ENCODE measurements around the gene GOLGA8R. TPM values are rescaled to one million over a fixed set of nuclear protein-coding genes. Genes with fewer than 3 reads are reported as not detected.
"Not testable (repeated sequence)": the region's sequence is repeated elsewhere in the genome, so short reads cannot be mapped to it uniquely, and the experiment has no call there.

The GOLGA8R gene
- total RNA-seq, 2 experiments from 2014 or later = 2.8 to 3.1 TPM

DNA sequence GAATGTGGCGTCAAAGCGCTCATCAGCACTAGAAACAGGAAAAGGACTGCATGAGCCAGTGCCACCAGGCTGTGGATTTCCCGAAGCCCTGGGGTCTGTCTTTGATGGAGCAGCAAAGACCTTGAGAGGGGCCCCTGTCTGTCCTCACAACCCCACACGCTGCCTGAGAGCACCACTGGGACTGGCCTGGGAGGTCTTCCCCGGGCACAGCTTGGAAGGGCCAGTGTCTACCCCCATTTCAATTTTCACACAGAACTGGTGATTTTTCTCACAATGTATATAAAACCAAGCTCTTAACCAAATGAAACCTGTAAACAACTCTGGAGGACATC, 37.0 kb downstream of the GOLGA8R start:
- POLR2A ChIA-PET; H3K4me3 Mint-ChIP-seq; H3K9me3 Mint-ChIP-seq; intact Hi-C loops (cut with micrococcal nuclease); H3K4me1 Mint-ChIP-seq (ENCODE audit: low read depth); ATAC-seq; H3K27me3 Mint-ChIP-seq; H3K36me3 Mint-ChIP-seq (ENCODE audit: low read depth); CTCF ChIA-PET; DNase-seq; H3K27ac Mint-ChIP-seq: not testable (repeated sequence)

DNA sequence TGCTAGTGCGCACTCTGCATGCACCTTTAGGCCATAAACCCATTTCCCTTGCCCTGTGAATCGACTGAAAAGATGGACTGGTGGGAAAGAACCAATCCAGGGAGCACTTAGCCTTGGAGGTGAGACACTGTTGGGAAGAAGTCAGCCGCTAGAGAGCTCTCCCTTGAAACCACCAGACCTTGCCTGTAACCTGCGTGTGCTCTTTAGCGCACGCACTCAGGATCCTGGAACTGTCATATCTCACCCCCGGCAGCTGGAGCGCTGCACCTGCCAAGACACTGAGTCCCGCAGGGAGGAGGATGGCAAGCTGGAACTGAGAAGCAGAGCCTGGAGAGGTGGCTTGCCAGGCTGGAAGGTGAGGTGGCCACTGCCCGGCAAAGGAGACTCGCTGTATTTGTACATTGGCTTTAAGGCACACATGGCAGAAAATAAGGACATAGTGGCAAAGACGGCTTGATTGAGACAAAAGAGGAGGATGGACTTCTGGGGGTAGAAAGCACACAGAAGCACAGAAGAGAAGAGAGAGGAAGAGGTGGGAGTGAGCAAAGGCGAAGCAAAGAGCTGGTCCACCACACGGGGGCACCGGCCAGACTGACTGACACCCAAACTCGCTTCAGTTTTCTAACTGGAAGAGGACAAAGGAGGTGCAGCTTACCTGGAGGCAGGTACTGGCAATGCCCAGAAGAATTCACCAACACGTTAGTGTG, 37.5 kb downstream of the GOLGA8R start:
- CTCF ChIA-PET; ATAC-seq; H3K9me3 Mint-ChIP-seq; H3K4me3 Mint-ChIP-seq; intact Hi-C loops (cut with micrococcal nuclease); H3K27ac Mint-ChIP-seq; H3K27me3 Mint-ChIP-seq; DNase-seq; H3K4me1 Mint-ChIP-seq (ENCODE audit: low read depth); H3K36me3 Mint-ChIP-seq (ENCODE audit: low read depth); POLR2A ChIA-PET: not testable (repeated sequence)

DNA sequence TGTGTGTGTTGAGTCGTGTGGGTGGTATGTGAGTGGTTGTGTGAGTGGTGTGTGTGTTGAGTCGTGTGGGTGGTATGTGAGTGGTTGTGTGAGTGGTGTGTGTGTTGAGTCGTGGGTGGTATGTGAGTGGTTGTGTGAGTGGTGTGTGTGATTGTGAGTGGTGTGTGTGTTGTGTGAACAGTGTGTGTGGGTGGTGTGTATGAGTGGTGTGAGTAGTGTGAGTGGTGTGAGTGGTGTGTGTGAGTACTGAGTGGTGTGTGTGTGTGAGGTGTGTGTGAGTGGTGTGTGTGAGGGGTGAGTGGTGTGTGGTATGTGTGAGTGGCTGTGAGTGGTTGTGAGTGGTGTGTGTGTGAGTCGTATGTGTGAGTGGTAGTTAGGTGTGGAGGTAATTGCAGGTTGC, 38.2 kb downstream of the GOLGA8R start:
- H3K4me1 Mint-ChIP-seq (ENCODE audit: low read depth); H3K4me3 Mint-ChIP-seq; CTCF ChIA-PET; H3K27ac Mint-ChIP-seq; H3K36me3 Mint-ChIP-seq (ENCODE audit: low read depth); ATAC-seq; POLR2A ChIA-PET; DNase-seq; intact Hi-C loops (cut with micrococcal nuclease); H3K9me3 Mint-ChIP-seq; H3K27me3 Mint-ChIP-seq: not testable (repeated sequence)

DNA sequence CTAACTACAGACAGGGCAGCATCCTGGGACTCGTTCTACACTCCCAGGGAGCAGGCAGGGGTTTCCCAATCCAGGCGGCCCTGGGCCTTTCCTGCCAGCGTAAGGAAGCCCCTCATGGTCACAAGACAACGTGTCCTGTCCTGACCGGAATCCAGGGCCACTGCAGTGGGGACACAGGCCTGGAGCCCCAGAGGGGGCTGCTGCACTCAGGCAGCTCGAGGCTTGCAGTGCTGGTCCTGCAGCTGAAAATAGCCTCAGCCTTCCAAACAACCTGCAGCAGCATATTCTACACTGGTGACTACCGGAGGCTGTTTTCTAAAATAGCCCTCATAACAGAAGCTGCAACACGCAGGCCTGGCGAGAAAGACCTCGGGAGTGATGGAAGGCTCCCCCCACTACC, 39.2 kb downstream of the GOLGA8R start:
- ATAC-seq; H3K4me3 Mint-ChIP-seq; H3K27ac Mint-ChIP-seq; H3K36me3 Mint-ChIP-seq (ENCODE audit: low read depth); CTCF ChIA-PET; DNase-seq; intact Hi-C loops (cut with micrococcal nuclease); H3K9me3 Mint-ChIP-seq; POLR2A ChIA-PET; H3K4me1 Mint-ChIP-seq (ENCODE audit: low read depth); H3K27me3 Mint-ChIP-seq: not testable (repeated sequence)

DNA sequence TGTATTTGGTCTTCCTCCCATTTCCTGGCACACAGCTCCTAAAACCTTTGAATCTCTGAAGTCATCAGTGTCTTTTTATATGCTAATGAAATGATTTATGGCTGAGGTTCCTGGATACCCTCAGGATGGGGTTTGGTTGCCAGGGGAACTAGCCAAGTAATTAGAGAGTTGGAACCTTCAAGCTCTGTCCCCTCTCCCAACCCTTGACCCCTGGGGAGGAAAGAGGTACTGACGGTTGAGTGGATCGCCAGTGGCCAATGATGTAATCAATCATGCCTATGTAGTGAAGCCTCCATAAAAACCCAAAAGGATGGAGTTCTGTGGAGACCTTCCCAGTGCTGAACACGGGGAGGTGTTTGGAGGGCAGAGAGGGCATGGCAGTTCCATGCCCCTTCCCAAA, 45.8 kb downstream of the GOLGA8R start:
- H3K4me1 Mint-ChIP-seq (ENCODE audit: low read depth); CTCF ChIA-PET; ATAC-seq; H3K27ac Mint-ChIP-seq; DNase-seq; POLR2A ChIA-PET; H3K36me3 Mint-ChIP-seq (ENCODE audit: low read depth); H3K4me3 Mint-ChIP-seq; H3K9me3 Mint-ChIP-seq; H3K27me3 Mint-ChIP-seq; intact Hi-C loops (cut with micrococcal nuclease): not testable (repeated sequence)

DNA sequence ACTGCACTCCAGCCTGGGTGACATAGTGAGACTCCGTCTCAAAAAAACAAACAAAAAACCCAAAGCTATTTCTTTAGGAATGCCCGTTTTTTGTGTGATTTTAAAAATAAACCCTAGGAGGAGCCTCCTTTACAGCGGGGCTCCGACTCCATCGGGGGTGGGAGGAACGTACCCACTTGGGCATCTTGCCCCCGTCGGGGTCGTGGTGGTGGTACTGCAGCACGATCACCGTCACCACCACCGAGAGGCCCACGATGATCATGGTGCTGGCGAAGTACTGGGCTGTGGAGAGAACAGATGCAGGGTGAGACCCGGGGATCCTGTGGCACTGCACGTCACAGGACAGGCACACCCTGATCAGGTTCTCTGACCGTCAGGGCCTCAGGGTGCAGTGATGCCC, 46.8 kb downstream of the GOLGA8R start:
- CTCF ChIA-PET; DNase-seq; H3K4me3 Mint-ChIP-seq; H3K27ac Mint-ChIP-seq; intact Hi-C loops (cut with micrococcal nuclease); ATAC-seq; POLR2A ChIA-PET; H3K9me3 Mint-ChIP-seq; H3K27me3 Mint-ChIP-seq; H3K4me1 Mint-ChIP-seq (ENCODE audit: low read depth); H3K36me3 Mint-ChIP-seq (ENCODE audit: low read depth): not testable (repeated sequence)

DNA sequence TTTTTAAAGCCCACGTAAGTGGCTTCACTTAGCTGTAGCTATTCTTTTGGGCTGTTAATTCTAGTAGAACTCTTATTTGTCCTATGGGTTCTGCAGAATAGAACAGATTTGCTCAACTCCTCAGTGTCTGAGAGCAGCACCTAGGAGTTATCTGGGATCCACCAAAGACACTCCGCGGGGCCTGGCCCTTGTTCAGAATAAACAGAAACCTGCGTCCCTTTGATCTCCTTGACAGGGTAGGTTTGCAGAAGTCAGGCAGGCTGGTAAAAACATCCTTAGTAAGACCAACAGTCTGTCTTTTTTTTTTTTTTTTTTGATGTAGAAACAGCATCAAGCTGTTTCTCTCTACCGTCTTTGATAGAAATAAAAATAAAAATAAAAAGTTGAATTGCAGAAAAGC, 52.7 kb downstream of the GOLGA8R start:
- POLR2A ChIA-PET, H3K27ac Mint-ChIP-seq: not testable (repeated sequence)

DNA sequence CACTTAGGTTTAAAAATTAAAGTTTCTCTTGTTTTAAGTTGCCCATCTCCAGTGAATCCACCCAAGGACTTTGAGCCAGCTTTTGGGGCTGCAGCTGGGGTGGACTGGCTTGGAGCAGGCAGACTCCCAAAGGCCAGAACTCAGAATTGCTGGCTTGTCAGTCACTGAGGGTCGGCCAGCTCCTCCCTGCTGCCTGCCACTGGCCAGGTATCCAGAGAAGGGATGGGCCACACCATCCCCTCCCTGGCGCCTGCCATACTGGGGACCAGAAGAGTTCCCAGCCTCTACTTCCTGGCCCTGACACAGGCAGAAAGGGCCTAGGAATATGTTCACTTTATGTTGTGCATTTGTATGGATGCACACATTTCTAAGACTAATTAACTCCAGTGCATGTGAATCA, 53.1 kb downstream of the GOLGA8R start:
- intact Hi-C loops (cut with micrococcal nuclease); H3K4me1 Mint-ChIP-seq (ENCODE audit: low read depth); POLR2A ChIA-PET; H3K36me3 Mint-ChIP-seq (ENCODE audit: low read depth); H3K27ac Mint-ChIP-seq; H3K27me3 Mint-ChIP-seq; CTCF ChIA-PET; H3K4me3 Mint-ChIP-seq; DNase-seq; ATAC-seq; H3K9me3 Mint-ChIP-seq: not testable (repeated sequence)

More for the DNA sequence above, 52.7 kb downstream of the GOLGA8R start:
- H3K4me3 Mint-ChIP-seq; H3K36me3 Mint-ChIP-seq (ENCODE audit: low read depth); intact Hi-C loops (cut with micrococcal nuclease); CTCF ChIA-PET; H3K9me3 Mint-ChIP-seq; H3K27me3 Mint-ChIP-seq; ATAC-seq; H3K4me1 Mint-ChIP-seq (ENCODE audit: low read depth); DNase-seq: not testable (repeated sequence)

DNA sequence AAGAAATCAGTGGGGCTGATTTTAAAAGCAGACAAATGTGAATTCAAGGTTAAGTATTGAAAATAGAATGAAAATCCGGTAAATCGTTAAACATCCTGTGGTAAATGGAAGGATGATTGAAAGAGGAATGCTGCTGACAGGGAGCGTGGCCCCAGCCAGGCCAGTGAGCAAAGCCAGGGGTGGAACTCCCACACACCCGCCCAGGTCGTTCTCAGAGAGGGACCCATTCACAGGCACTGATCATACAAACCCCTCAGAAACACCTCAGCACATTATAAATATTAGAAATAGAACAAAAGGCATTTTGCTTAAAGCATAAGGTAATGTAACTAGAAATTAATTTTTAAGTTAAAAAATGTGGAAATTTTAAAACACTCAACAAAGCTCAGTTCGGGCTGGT, 59.0 kb downstream of the GOLGA8R start:
- POLR2A ChIA-PET = not testable (repeated sequence)

More for the DNA sequence above, 59.0 kb downstream of the GOLGA8R start:
- H3K9me3 Mint-ChIP-seq; intact Hi-C loops (cut with micrococcal nuclease); CTCF ChIA-PET; H3K4me3 Mint-ChIP-seq; ATAC-seq; H3K27ac Mint-ChIP-seq; H3K27me3 Mint-ChIP-seq; H3K4me1 Mint-ChIP-seq (ENCODE audit: low read depth); DNase-seq; H3K36me3 Mint-ChIP-seq (ENCODE audit: low read depth): not testable (repeated sequence)

Other genes with a start within 250 kb of the GOLGA8R start
- gene CHRFAM7A, start 20.7 kb downstream of the GOLGA8R start, total RNA-seq = 1 to 10 TPM in 1 of 2 experiments, under 1 TPM in 1; 0.77 to 1.0 TPM
- not detected for gene GOLGA8Q, start 137.8 kb upstream of the GOLGA8R start, total RNA-seq
- gene GOLGA8H, start 189.8 kb upstream of the GOLGA8R start, total RNA-seq = under 1 TPM; 0.31 to 0.34 TPM

Measured in activated CD8-positive, alpha-beta T cell treated with anti-CD3 and anti-CD28 coated beads for 36 hours (primary cell).